Measurements from ENCODE around the gene GK. TPM values are rescaled to one million over a fixed set of nuclear protein-coding genes. Genes with fewer than 3 reads are reported as not detected.

GK gene
- total and polyA plus RNA-seq, 2 of the 8 experiments (the other 6 are each of a cell fraction or from before 2014, with no cell fraction given), result 2.9 to 11.2 TPM

DNA sequence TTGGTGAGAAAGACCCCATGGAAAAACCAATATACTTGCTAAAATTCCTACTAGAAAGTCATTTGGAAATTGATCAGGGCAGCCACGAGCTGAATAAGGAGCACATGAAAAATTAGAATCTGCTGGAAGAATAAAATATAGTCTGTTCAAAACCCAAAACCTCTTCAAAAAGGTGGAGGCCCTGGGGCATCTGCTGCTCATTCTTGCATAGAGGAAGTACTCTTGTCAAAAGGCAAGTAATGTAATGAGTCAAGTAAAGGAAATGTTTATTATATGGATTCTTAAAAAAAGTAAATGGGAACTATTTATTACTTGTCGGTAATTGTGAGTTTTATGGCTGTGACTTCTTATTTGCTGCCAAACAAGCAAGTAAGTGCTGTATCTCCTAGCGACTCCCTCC lies 109.5 kb downstream of the GK start:
- Histone ChIP-seq H3K27me3 (replicated peaks in 1 of 4; ENCODE audit: control insufficient read depth in 3 of 4, extremely low read depth in 1 of 4, insufficient read depth in 3 of 4, low read length in 3 of 4) (no peaks in the 10 kb centered on the region), H3K23ac (ENCODE audit: insufficient read length) (no peak overlapping the region), H3K4me3 (ENCODE audit: extremely low read depth in 1 of 4, insufficient read depth in 2 of 4, low read depth in 3 of 4, low read length in 4 of 4) (no peak overlapping the region), H3K9ac (replicated peaks in 1 of 4; ENCODE audit: extremely low read depth in 1 of 4, low read depth in 3 of 4, low read length in 3 of 4) (no peak overlapping the region), H3K4me1 (replicated peaks in 1 of 4; ENCODE audit: control insufficient read depth in 3 of 4, insufficient read depth in 4 of 4, low read length in 3 of 4) (no peaks in the 10 kb centered on the region), H2BK5ac (ENCODE audit: low read depth, low read length) (no peak overlapping the region), H3K79me2 (ENCODE audit: control insufficient read depth in 1 of 2, insufficient read depth in 2 of 2, low read length in 2 of 2) (no peaks in the 10 kb centered on the region), H4K5ac (ENCODE audit: insufficient read length, low read depth, low read length) (no peak overlapping the region), H3K27ac (ENCODE audit: low read depth, low read length) (no peak overlapping the region), H2BK12ac (ENCODE audit: low read depth, low read length) (no peak overlapping the region), H2AFZ (ENCODE audit: low read length) (no peak overlapping the region), H3K36me3 (ENCODE audit: control insufficient read depth in 2 of 4, insufficient read depth in 4 of 4, low read length in 3 of 4) (no peaks in the 10 kb centered on the region), H2BK20ac (ENCODE audit: low read length) (no peak overlapping the region), H3K18ac (ENCODE audit: extremely low read depth, low read length) (no peak overlapping the region), H3K56ac (replicated peaks; ENCODE audit: insufficient read length, low read depth, low read length) (no peak overlapping the region), H4K91ac (replicated peaks; ENCODE audit: insufficient read length, low read length) (no peak overlapping the region), H3K4me2 (ENCODE audit: insufficient read depth in 1 of 2, low read depth in 2 of 2, low read length in 2 of 2) (no peak overlapping the region), H3K23me2 (ENCODE audit: low read depth, low read length) (no peaks in the 10 kb centered on the region), H4K20me1 (replicated peaks in 1 of 2; ENCODE audit: control insufficient read depth in 1 of 2, insufficient read depth in 2 of 2, low read length in 2 of 2) (no peaks in the 10 kb centered on the region), H3K79me1 (ENCODE audit: low read depth, low read length) (no peaks in the 10 kb centered on the region), H3K4ac (replicated peaks; ENCODE audit: insufficient read length, low read depth, low read length) (no peak overlapping the region), H3K14ac (ENCODE audit: insufficient read length) (no peak overlapping the region), H3K9me3 (ENCODE audit: insufficient read depth in 2 of 2, low read depth in 1 of 2, low read length in 1 of 2) (no peaks in the 10 kb centered on the region), H2BK120ac (replicated peaks; ENCODE audit: low read depth, low read length) (no peak overlapping the region), H2BK15ac (ENCODE audit: low read length) (no peak overlapping the region), H2AK5ac (ENCODE audit: low read depth, low read length) (no peak overlapping the region), H4K8ac (ENCODE audit: extremely low read depth, insufficient read depth, low read length) (no peak overlapping the region)
- TF ChIP-seq TCF12 (IDR thresholded peaks at IDR 0.05; ENCODE audit: low read depth, low read length) (no peak), BRCA1 (IDR thresholded peaks at IDR 0.05; ENCODE audit: low read depth, low read length) (no peak), NRF1 (IDR thresholded peaks at IDR 0.05; ENCODE audit: low read depth, low read length) (no peak), POU5F1 (IDR thresholded peaks at IDR 0.05; ENCODE audit: low read depth, low read length) (no peak), JUN (IDR thresholded peaks at IDR 0.05; ENCODE audit: low read depth, low read length) (no peak)
- TF ChIP-seq, protein P1, sequence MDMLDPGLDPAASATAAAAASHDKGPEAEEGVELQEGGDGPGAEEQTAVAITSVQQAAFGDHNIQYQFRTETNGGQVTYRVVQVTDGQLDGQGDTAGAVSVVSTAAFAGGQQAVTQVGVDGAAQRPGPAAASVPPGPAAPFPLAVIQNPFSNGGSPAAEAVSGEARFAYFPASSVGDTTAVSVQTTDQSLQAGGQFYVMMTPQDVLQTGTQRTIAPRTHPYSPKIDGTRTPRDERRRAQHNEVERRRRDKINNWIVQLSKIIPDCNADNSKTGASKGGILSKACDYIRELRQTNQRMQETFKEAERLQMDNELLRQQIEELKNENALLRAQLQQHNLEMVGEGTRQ (IDR thresholded peaks at IDR 0.05; ENCODE audit: low read length), result no peak
- TF ChIP-seq, protein P2, sequence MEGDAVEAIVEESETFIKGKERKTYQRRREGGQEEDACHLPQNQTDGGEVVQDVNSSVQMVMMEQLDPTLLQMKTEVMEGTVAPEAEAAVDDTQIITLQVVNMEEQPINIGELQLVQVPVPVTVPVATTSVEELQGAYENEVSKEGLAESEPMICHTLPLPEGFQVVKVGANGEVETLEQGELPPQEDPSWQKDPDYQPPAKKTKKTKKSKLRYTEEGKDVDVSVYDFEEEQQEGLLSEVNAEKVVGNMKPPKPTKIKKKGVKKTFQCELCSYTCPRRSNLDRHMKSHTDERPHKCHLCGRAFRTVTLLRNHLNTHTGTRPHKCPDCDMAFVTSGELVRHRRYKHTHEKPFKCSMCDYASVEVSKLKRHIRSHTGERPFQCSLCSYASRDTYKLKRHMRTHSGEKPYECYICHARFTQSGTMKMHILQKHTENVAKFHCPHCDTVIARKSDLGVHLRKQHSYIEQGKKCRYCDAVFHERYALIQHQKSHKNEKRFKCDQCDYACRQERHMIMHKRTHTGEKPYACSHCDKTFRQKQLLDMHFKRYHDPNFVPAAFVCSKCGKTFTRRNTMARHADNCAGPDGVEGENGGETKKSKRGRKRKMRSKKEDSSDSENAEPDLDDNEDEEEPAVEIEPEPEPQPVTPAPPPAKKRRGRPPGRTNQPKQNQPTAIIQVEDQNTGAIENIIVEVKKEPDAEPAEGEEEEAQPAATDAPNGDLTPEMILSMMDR (IDR thresholded peaks at IDR 0.05; ENCODE audit: control extremely low read depth in 1 of 3, insufficient read depth in 1 of 3, low read depth in 1 of 3, low read length in 3 of 3), result no peak
- FAIRE-seq (no peak), DNase-seq (ENCODE audit: low read depth in 1 of 2, low spot score in 2 of 2) (no peak)
- ChIA-PET CTCF (ENCODE audit: partially characterized antibody) (interaction anchor here (1.3 kb wide), 1 partner anchor 27 kb away, joined by 3 read pairs; no protein-coding TSS in a partner anchor), POLR2A (ENCODE audit: partially characterized antibody) (no interaction called here)
- WGBS, 2 experiments (ENCODE audit: extremely low coverage in 1 of 2, insufficient coverage in 1 of 2, insufficient read length in 1 of 2, insufficient replicate concordance in 2 of 2, low coverage in 1 of 2, low lambda C conversion rate in 2 of 2, missing lambda C conversion rate in 1 of 2), result 93% methylated on average over 3 of the region's 3 CpGs; no CpG with 5 or more reads in 1 of the 2 experiments

All from H1 (cell line).